Pulmonary artery endothelial cell (primary cell): ENCODE results near the gene NOL9. TPM values are rescaled to one million over a fixed set of nuclear protein-coding genes. Genes with fewer than 3 reads are reported as not detected.

Experiments
- DNase-seq: peaks from one replicate; pipeline ENCODE4 v3.0.0-alpha.2; 2011; ENCODE audit warnings: low read depth, low spot score
- total RNA-seq: library from RNA; depleted of rRNA; stranded (reverse); fragments of >200 nt; gene quantifications from 2 replicates; pipeline ENCODE4 v1.2.3, GENCODE V29; 2014

Gene NOL9
- total RNA-seq, 1 donor from 2014 or later = 22.2 TPM

GRCh38 chr1:6521536-6521935 lies 32.8 kb downstream of the NOL9 start:
- no peak for DNase-seq

DNA sequence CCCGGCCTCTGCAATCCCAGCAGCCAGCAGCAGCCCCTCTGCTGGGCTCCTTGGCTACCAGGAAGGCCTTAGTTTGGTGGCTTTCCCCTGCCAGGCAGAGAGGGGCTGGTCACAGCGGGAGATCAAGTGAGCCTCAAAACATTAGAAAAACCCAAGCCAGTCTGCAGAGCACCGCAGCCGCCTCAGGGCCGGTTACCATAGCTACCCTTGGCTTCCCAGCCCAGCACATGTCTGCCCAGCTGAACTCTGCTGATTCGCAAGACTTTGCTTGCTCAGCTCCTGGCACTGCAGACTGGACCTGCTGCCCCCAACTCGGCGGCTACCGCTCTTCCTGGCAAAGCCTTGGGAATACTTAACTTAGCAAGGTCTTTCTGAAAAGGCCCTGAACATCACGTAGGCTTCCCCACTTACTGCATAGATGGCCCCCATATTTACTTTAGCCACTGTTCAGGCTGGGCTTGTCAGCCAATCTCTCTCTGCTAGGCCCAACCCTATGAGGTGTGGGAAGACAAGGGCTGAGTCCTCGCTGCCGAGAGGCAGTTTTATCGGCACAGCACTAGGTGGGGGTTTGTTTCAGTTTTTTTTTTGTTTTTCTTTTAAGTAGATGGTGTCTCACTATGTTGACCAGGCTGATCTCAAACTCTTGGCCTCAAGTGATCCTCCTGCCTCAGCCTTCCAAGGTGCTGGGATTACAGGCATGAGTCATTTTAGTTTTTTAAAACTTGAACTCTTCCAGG lies 34.2 kb downstream of the NOL9 start:
- DNase-seq = no peak

DNA sequence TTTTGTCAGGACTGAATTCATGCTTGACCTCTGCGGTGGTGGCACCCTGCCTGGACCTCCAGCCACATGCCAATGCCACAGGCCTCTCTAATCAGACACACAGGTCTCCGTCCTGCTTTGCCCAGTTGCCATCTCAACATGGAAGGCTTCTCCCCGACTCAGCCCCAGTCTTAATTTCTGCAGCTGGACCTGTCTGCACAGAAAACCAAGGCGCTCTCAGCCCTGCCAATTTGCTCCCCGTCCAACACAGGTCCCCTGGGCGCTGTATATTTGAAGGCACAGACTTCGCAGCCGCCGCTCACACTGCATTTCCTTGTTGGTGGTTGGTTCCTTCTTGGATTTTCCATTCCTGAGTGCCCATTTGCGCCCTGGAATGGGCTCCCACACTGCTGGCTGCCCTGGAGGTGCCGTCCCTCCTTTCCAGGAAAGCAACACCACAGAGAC lies 34.8 kb downstream of the NOL9 start:
- DNase-seq = no peak

DNA sequence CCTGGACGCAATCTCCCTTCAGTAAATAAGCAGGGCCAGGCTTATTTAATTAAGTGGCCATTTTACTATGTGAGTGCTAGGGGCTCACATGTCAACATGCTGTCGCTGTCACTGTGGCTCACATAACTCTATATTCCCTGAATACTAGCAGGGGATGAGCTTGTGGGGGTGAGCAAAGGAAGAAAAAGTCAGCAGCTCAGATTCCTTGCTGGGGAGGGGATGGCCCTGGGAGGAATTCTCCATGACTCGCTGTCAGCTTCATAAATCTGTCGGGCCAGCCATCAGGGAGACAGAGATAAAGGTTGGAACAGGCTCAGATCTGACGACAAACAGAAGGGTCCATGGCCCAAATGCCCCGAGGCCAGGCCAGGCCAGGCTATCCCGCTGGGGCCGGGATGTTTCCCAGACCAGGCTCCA lies 36.9 kb downstream of the NOL9 start:
- no peak for DNase-seq

DNA sequence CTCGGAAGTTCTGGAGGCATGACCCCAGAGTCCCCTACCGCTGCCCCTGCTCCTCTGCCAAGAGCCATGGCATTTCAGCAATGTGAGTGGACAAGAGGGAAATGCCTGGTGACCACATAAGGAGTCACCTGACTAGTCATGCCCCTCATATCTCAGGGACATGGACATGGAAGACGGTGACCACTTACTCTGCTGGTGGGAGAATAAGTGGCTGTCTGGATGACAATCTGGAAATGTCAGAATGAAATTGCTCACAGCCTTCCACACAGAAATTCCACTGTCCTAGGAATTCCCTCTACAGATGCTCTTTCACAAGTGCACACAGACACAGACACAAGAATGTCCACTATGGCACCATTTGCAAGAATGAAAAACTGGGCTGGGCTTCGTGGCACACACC lies 38.5 kb downstream of the NOL9 start:
- DNase-seq = no peak

GRCh38 chr1:6513320-6513801 lies 41.0 kb downstream of the NOL9 start:
- DNase-seq = no peak

DNA sequence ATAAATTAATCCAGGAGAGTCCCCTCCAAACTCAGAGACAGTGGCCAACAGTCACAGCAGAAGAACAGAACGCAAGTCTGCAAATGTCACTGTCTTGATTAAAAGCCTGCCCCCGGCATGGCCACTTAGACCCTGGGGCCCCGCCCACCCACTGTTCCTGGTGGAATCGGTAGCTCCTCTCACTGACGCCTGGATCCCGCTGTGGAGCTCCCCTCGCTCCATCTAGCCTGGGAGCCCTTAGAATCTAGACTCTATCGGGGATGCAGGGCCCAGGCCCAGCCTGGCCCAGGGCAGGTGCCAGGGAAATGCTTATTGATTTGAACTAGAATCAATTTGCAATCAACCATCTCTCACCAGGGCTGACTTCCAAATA lies 41.4 kb downstream of the NOL9 start:
- no peak for DNase-seq

- no peak for DNase-seq
Measured at GRCh38 chr1:6512245-6512907, 41.9 kb downstream of the NOL9 start.

DNA sequence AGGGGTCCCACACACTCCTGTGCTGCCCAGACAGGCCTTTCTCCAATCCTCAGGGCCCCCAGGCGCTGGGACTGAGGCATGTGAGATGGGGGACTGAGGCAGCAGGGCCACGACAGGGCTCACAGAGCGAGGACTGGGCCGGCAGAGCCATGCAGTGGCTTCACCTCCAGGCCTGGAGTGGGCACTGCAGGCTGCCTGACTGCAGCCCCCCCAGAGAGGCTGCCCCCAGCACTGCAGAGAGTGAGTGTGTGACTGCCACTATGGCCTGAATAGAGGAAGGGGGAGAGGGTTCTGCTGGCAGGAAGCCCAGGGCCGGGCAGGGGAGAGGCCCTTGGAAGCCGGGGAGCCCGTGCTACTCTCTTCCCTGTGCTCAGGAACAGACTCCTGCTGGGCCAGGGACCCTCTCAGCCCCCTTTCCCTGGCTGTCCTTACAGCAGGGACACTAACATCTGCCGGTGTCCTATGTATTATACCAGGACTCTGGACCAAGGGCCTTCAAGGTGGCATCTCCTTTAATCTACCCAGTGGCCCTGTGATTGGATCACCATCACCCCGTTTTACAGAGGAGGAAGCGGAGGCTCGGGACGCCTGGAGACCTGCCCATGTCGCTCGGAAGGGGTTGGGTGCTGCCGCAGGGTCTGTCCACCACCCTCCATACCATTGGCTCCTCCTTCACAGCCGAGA lies 42.6 kb downstream of the NOL9 start:
- DNase-seq = no peak

GRCh38 chr1:6511056-6511455 lies 43.3 kb downstream of the NOL9 start:
- DNase-seq = no peak

DNA sequence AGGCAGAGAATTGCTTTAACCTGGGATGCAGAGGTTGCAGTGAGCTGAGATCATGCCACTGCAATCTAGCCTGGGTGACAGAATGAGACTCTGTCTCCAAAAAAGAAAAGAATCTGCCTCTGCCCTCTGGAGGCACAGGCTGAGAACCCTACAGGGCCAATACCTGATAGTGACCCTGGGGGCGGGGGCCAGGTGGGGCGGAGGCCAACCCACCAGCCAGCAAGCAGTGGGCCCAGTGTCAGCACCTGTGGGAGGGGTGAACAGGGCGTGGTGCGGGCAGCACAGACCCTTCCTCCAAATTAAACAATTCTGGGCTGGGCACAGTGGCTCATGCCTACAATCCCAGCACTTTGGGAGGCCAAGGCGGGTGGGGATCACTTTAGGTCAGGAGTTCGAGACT lies 43.8 kb downstream of the NOL9 start:
- DNase-seq = no peak

GRCh38 chr1:6509919-6510291 lies 44.4 kb downstream of the NOL9 start:
- DNase-seq = no peak

- no peak for DNase-seq
Measured at GRCh38 chr1:6509220-6509918, 44.9 kb downstream of the NOL9 start.

GRCh38 chr1:6508816-6509189 lies 45.5 kb downstream of the NOL9 start:
- no peak for DNase-seq

GRCh38 chr1:6508154-6508815 lies 46.0 kb downstream of the NOL9 start:
- DNase-seq = no peak

GRCh38 chr1:6507461-6507911 lies 46.8 kb downstream of the NOL9 start:
- no peak for DNase-seq

DNA sequence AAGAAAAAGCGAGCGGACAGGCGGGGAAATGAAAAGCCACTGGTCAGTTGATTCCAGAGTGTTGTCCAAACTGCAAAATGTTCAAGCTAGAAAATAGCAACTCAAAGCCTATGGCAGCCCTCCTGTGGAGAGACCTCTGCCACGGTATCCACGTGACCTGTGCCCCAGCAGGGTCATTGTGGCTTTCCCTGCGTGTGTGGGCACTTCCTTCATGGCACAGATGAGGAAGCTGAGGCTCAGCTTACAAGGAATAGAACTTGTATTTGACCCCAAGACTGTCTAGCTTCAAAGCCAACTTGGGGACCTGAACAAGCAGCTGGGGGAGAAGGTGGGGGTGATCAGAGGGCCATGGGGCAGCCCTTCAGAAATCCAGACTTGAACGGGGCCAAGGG lies 47.3 kb downstream of the NOL9 start:
- no peak for DNase-seq

GRCh38 chr1:6506210-6507036 lies 47.9 kb downstream of the NOL9 start:
- no peak for DNase-seq

DNA sequence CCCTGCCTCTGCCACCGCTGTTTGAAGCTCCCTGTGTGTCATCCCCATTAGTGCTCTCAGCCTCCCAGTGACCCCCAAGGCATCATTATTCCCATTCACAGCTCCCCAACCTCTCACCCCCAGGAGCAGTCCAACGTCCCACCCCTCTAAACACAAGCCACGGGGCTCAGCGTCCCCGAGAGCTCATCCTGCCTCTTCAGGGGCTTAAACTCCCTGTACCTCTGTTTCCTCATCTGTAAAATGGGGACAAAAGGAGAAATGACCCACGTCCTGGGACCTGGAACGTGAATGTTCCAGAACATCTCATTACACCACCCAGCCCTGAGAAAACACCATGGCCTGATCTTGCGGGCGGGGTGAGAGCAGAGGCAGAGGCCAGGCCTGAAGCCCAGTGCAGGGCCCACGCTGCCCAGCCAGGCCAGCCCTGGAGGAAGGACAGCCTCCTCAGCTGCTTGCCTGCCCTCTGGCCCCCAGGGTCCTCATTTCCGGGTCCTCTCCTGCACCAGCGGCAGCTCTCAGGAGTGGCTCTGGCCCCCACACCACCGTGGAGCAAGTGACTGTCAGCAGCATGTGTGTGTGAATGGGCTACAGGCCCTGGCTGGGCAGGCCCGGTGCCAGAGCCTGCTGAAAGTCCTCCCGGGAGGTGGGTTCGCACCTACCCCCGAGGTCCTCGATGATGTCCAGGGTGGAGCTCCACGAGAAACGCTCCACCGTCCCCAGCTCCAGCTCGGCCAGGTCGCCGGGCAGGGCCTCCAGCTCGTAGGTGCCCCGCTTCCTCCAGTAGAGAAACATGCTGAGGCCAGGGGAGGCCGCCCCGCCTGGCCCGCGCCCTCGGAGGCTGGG lies 48.7 kb downstream of the NOL9 start:
- no peak for DNase-seq

DNA sequence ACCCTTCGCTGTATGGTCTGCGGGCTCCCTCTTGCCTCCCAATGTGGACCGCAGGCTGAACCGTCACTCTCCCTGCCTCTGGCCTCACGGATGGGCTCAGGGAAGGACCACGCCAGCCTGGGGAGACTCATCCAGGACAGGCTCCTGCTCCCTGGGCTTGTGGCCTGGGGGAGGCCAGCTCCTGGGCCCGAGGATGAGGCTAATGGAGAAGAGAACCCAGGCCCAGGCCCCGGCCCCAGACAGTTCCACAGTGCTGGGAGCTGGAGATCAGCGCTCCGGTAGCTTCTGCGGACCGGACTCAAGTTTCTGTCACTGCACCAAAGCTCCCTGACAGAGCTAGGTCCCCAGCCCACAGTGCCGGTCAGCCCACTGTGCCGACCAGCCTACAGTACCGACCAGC lies 49.4 kb downstream of the NOL9 start:
- no peak for DNase-seq
